Tongue (tissue), 2 donors: ENCODE measurements around the gene USP7. TPM values are rescaled to one million over a fixed set of nuclear protein-coding genes. Genes with fewer than 3 reads are reported as not detected.
A peak's percentile ranks its signal among the peaks of the same experiment; 100 is the strongest.
"Not testable (repeated sequence)": the region's sequence is repeated elsewhere in the genome, so short reads cannot be mapped to it uniquely, and the experiment has no call there.

Experiments used
- DNase-seq: peaks from one replicate; pipeline ENCODE4 v3.0.0-alpha.2; 2015
- total RNA-seq: library from RNA; depleted of rRNA; stranded (reverse); fragments of >200 nt; gene quantifications from one replicate; pipeline ENCODE4 v1.2.3, GENCODE V29; 2014

The USP7 gene
- total RNA-seq, 1 donor from 2014 or later = 103 TPM

DNA sequence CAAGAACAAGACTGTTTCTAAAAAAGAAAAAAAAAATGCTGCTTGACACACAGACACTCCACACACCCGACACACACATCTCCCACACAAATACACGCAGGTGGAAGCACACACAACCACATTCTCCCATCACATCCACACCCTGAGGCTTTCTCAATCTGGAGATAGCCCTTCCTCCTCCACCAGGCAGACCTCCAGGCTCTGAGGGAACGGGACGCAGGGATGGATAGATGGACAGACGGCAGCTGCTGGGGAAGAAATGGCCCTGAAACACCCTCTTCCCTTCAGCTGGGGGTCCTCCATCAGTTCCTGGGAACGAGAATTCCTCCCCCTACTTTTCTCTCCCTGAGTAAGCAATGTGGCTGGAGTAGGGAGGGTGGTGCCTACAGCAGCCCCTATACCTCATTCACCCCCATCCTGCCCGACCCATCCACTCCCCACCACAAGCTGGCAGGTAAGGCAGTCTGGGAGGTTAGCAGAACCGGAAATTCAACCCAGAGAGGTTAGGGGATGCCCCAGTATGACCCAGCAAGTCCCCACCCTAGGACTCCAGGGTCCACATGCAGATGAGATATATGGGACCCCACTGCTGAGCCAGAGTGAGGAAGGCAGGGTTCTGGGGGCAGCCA lies 85.7 kb downstream of the USP7 start:
- no peak for DNase-seq

DNA sequence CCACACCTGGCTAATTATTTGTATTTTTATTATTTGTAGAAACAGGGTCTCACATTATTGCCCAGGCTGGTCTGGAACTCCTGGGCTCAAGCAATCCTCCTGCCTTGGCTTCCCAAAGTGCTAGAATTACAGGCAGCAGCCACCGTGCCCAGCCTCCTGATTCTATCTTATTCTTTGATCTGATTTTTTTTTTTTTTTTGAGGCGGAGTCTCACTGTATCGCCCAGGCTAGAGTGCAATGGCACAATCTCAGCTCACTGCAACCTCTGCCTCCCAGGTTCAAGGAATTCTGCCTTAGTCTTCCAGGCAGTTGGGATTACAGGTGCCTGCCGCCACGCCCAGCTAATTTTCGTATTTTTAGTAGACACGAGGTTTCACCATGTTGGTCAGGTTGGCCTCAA lies 88.4 kb downstream of the USP7 start:
- DNase-seq = not testable (repeated sequence)

DNA sequence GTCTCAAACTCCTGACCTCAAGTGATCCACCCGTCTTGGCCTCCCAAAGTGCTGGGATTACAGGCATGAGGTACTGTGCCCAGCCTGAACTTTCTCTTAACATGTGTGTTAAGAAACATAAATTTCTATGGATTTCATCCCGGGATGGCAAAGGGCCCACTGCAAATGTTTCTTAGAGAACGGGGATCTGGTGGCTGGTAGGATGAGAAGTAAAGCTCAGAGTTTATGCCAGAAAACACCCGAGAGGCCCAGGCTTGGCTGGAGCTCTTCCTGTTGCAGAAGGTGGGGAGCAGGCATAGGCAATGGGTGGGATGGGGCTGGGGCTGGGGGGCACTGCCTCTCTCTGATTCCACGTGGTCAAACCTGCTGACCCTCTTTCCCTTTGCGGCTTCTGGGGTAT lies 89.3 kb downstream of the USP7 start:
- DNase-seq = peak; percentile 83

DNA sequence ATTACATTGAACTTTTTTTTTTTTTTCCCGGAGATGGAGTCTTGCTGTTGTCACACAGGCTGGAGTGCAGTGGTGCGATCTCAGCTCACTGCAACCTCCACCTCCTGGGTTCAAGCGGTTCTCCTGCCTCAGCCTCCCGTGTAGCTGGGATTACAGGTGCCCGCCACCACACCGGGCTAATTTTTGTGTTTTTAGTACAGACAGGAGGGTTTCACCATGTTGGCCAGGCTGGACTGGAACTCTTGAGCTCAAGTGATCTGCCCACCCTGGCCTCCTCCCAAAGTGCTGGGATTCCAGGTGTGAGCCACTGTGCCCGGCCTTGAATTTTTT lies 89.9 kb downstream of the USP7 start:
- not testable (repeated sequence) for DNase-seq

DNA sequence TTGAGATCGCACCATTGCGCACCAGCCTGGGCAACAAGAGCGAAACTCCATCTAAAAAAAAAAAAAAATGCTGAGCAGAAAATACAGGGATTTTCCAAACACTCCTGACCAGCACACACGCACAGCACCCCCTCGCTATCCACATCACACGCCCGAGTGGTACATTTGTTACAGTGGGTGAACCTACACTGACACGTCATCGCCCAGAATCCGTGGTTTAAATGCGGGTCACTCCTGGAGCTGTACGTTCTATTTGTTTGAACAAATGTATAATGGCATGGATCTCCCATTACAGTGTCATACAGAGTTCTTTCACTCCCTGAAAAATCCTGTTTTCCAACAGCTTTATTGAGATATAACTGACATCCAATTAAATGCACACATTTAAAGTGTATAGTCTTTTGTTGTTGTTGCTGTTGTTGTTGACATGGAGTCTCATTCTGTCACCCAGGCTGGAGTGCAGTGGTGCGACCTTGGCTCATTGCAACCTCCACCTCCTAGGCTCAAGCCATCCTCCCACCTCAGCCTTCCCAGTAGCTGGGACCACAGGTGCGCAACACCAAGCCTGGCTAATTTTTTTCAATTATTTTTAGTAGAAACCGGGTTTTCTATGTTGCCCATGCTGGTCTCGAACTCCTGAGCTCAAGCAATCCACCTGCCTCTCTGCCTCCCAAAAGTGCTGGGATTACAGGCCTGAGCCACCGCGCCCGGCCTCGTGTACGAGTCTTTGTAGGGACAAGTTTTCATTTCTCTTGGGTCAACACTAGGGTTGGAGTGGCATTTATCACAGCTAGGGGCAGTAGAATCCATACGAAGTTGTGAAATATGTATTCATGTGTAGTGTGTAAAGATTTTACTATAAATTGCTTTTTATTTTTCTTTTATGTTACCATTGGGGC lies 90.5 kb downstream of the USP7 start:
- DNase-seq = no peak

DNA sequence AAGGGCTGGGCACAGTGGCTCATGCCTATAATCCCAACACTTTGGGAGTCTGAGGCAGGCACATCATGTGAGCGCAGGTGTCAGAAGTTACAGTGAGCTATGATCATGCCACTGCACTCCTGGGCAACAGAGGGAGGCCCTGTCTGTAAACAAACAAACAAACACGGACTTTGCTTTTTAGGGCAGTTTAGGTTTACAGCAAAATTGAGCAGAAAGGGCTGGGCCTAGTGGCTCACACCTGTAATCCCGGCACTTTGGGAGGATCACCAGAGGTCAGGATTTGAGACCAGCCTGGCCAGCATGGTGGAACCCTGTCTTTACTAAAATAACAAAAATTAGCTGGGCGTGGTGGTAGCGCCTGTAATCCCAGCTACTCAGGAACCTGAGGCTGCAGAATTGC lies 91.6 kb downstream of the USP7 start:
- DNase-seq = no peak

DNA sequence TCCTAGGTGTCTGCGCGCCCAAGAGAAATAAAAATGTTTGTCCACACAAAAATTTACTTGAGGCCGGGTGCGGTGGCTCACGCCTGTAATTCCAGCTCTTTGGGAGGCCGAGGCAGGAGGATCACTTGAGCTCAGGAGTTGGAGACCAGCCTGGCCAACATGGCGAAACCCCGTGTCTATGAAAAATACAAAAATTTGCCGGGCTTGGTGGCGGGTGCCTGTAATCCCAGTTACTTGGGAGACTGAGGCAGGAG lies 93.8 kb downstream of the USP7 start:
- DNase-seq = not testable (repeated sequence)

DNA sequence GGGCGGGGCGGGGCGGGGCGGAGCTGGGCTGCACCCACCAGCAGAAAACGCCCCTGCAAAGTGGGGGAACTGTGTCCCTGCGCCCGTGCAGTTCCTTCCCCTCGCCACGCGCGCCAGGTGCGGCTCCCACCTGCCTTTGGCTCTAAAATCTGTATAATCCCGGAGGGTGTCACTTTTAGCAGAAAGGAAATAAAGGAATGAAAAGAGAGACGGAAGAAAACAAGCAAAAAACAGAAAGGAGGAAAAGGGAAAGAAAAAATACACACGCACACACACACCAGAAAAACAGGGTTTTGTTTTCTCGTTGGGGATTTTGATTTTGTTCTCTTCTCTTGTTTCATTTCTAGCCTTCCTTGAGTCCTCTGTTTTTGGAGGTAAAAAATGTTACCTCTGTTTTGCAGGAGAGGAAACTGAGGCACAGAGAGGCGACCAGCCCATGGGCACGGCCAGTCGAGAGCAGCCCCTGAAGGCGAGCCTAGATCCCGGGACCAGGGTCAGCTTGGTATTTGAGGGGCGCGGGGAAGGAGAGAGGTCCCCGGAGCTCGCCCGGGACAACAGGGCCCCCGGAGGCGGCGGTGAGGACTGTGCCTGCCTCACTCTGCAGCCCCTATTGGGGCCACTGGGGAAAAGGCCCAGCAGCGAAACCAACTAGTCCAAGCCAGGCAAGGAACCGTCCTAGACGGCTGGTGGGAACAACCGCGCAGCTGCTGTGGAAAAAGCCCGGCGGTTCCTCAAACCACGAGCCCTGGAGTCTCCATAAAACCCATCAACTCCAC lies 94.3 kb downstream of the USP7 start:
- DNase-seq = no peak

DNA sequence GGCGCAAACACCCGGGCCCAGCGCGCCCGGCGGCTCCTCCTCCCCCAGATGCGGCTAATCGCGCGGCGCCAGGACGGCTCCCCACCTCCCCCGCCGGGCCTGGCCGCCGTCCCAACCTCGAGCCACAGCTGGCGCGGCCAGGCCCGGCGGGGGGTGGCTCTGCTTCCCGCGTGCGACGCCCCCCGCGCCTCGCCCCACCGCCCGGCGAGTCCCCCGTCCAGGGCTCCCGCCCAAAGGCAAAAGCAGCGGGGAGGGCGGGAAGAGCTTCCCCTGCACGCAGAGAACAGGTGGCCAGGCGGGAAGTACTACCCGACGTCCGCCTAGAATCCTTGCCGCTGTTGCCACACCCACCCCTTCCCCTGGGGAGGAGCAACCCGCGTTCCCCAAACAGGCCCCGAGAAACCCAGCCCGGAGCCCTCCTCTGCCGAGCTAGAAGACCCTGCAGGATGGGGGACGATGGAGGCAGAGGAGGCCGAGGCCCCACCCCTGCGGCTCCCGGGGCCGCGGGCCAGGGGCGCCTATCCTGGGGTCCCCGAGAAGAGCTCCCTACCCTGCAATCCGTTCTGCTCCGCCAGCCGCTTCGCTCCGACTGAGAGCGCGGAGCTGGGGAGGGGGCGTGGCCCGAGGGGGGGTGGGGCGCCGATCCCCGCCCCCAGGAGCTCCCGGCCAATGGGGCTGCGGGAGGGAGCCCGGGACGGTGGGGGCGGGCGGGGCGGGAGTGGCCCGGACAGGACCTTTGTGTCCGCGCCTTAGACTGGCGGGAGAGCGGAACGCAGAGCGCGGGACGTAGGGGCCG lies 95.1 kb downstream of the USP7 start, which contains the start of gene CARHSP1:
TSS of gene CARHSP1 (minus strand) at position 591 of the 796 bp plus-strand sequence. CDS start 9,678 bp downstream, outside the sequence.
- peak; percentile 96 for DNase-seq

DNA sequence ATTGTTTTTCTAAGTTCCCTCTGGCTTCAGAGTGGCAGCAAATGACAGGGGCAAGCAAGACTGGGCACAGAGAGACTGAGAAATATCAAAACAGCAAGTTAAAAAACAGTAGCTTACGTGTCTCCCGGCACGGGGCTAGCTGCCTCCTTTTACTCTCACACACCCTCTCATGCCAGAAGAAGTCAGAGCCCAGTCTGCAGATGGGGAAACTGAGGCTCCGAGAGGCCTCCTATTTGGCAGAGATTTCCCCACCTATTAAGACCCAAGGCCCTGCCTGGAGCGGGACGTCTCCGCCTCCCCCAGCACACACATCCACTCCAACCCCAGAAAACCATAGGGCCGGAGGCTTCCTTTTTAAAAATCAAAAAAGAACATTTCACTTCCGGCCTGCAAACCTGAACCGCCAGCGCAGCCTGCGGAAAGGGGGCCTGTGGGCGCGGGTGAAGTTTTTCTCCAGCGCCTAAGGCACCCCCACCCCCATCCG lies 95.7 kb downstream of the USP7 start:
- no peak for DNase-seq

DNA sequence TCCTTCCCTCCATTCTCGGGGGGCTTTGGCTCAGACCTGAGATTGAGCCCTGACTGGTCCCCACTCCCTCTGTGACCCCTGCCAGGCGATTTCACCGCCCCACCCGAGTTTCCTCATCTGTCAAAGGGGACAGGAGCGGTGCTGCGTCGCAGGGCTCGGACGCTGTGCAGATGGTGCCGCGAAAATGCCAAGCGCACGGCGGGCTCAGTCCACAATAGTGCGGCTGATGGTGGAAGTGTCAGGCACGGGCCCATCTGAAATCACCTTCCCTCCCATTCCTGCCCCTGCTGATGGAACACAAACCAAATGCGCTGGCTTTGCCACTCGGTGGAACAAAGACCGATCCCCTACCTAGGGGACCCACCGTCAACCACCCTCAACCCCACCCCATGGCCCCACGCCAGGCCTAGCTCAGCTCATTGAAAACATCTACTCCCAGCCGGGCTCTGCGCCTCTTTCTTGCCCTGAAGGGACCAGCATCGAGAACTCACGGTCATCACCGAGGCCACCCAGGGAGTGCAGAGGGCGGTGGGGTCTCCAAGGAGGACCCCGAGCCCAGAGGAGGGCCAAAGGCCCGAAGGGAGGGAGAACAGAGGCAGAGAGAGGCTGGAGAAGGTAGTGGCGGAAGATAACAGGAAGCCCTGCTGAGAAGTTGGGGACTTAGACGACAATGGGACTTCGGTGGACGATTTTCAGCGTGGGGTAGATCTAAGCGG lies 96.3 kb downstream of the USP7 start:
- DNase-seq = peak; percentile 70

DNA sequence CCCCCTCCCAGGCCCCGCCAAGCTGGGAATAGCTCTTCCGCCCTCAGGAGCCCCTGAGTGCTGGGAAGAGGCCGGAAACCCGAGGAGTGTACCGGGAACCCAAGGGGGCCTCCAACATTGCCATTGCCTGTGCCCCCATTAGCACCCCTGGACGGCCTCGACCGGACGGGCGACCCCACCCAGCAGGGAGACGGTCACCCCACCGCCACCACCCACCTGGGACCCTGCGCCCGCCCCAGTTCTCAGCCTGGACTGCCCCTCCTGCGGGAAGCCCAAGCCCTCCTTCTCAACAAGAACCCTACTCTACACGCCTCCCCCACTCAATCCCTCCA lies 96.9 kb downstream of the USP7 start:
- DNase-seq = no peak

DNA sequence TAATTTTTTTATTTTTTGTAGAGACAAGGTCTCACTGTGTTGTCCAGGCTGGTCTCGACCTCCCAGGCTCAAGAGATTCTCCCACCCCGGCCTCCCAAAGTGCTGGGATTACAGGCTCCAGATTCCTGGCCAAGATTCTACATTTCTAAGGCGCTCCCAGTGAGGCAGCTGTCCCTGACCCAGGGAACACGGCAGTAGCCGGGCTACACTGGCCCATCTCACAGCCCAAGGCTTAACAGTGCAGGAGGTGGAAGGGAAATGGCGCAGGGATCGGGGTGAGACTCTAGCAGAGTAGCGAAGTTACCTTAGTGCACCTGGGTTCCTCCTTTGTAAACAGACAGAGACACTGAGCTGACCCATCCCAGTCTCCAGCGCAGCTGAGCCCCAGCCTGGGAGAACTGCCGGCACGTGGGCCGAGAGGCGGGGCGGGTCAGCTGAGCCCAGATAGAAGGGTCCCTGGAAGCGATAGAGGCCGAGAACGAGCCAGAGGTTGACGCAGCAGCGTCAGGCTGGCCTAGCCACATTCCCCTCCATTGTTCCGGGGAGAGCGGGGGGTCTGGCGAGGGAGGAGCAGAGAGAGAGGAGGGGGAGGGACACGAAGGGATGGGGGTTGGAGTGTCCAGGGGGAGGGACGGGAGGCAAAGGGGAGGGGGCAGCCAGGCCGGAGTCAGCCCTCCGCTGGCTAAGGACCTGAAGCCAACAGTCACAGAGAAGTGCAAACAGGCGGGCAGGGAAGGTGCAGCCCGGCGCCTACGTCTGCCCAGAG lies 97.4 kb downstream of the USP7 start:
- DNase-seq = peak; percentile 74

DNA sequence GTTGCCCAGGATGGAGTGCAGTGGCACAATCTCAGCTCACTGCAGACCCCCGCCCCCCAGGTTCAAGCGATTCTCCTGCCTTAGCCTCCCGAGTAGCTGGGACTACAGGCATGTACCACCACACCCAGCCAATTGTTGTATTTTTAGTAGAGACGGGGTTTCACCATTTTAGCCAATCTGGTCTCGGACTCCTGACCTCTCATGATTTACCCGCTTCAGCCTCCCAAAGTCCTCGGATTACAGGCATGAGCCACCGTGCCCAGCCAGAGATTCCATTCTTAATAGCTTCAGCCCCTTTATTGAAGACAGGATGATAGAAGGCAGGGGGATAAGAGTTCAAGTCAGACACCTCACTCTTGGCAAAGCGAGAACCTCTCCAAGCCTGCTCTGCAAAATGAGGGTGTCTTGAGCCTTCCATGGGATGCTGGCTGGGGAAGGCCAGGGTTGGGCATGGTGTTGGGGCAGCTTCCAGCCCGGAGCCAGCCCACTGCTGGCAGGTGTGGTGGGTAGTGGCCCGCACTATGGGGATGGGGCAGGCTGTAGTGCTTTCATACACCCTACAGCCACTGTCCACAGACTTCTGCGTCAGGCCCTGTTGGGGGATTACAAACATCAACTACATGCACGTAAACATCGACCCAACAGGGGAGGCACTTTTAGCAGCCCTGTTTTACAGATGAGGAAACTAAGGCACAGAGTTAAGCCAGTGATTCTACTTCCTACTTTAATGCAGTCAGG lies 98.4 kb downstream of the USP7 start:
- no peak for DNase-seq

DNA sequence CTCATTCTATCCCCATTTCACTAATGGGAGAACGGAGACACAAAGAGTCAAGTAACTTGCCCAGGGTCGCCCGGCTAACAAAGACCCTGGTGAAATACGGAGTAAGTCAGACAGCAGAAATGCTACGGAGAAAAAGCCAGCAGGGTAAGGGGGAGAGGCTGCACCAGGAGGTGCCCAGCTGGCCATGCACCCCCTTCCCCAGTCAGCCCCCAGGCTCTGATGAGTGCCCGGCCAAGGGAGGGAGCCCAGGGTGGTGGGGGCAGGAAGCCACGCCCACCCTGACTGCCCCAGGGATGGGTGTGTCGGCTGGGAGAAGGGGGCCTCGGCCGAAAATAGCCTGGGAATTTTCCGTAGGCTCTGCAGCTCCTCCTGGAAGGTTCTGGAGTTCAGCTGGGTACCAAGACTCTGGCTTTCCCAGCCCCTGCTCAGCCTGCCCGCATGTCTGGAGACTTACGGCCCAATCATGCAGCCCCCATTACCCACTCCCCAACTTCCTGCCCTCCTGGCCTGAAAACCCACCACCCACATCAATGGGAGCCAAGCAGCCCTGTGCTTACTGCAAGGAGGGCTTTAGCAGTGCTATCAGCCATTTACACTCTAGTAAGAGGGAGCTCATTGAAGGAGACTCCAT lies 99.1 kb downstream of the USP7 start:
- no peak for DNase-seq

DNA sequence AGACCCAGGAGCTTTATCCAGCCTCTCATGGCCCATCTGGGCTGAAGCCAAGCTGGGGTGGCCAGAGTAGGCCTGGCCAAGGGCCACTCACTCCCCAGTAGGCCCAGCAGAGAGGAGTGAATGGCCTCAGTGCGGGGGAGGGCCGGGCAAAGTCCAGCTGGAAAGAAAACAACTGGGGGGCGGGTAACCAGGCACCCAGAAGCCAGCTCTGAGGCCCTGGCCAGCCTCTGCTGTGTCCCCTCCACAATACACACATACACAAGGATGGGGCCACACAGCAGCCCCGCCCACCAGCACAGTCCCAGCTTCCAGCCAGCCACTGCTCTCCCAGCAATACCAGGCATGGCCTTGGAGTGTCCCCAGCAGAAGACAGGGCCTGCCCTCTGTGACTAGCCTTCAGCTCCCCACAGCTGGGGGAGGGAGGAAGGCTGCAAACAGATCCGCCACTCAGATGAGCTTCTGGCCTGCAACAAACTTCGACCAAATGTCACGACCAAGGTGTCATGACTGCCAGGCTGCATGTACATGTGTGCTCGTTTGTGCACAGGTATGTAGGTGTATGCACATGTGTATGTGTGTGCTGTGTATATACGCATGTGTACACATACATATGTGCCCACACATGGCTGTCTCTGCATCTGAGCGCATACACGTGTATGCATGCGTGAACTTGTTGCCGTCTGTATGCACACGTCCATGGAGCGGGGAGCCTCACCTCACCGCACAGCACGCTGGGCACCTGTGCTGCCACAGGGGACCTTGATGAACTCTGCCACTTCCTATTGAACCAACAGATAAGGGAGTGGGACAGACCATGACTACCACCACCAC lies 99.9 kb downstream of the USP7 start:
- DNase-seq = no peak

DNA sequence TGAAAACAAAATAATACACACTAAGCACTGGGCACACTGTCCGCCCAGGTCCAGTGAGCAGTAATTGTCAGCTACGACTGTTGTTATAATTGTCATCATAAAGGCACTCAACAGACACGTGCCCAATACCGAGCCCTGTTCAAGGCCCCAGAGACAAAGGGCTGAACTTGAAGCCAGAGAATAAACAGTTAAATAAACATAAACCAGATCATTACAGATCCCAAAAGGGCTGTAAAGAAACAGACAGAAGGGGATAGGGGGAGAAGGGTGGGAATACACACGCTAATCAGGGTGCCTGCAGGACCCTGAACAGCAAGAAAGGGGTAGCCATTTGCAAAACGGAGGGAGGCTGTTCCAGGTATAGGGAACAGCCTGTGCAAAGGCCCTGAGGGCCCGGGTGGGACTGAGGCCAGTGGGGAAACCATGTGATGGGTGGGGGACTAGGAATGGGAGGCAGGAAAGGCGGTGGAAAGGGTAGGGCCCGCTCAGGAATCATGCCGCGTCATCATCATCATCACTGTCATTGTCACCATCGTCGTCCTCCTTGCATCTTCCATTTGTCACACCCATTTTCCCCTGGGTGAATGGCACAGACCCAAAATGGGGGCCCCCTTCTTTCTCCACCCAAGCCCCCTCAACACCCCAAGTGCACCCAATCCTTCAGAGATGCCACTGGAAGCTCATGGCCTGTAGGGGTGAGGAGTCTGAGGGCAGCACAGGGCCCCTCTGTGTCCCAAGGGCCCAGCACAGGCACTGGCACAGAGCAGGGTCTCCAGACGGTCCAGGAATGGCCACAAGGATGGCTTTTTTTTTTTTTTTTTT lies 101.2 kb downstream of the USP7 start:
- no peak for DNase-seq
